ENCODE results near the gene C5orf63.
A peak's percentile ranks its signal among the peaks of the same experiment; 100 is the strongest.
"Not testable (repeated sequence)": the region's sequence is repeated elsewhere in the genome, so short reads cannot be mapped to it uniquely, and the experiment has no call there.

C5orf63 gene

DNA sequence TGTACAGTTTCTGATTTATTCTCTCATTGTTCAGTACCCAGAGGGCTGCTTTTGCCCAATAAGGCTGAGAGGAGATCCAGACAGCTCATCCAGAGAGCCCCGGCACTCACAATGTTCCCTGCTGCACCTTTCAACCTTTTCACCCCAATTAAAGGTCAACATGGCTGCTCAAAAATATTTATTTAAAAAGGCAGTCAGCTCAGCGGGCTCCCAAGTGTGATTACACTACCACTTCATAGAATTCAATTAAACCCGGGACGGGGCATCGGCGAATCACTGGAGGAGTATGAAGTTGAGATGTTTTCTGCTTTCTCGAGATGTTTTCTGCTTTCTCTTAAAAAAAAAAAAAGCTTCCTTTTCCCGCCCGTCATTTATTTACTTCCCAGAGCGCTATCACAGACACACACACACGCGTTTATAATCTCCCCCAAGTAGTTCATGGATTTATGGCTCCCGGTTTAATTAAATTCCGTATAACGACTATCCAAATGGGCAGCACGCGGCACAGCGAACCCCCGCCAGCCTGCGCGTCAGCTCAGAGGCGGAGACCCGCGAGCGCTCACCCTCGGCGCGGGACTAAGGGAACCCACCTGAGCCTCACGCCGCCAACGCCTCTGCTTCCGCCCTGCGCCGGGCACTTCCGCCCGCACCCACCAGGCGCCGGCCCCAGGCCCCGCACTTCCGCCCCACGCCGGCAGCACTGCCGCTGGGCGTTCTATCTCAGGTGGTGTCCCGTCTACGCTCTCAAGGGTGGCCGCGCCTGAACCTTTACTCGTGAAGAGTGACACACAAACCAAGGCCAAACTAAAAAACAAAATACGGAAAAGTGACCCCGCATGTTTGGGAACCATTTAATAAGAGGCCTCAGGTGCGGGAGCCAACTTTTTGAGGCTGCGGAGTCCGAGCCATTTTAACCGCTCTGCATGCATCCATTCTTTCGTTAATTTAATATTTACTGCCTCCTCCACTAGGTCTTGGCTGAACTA, at the start of gene C5orf63:
TSS of gene C5orf63 (minus strand) at position 642 of the 986 bp plus-strand sequence. CDS start 14,507 bp downstream, outside the sequence.
- TF ChIP-seq, protein P1, sequence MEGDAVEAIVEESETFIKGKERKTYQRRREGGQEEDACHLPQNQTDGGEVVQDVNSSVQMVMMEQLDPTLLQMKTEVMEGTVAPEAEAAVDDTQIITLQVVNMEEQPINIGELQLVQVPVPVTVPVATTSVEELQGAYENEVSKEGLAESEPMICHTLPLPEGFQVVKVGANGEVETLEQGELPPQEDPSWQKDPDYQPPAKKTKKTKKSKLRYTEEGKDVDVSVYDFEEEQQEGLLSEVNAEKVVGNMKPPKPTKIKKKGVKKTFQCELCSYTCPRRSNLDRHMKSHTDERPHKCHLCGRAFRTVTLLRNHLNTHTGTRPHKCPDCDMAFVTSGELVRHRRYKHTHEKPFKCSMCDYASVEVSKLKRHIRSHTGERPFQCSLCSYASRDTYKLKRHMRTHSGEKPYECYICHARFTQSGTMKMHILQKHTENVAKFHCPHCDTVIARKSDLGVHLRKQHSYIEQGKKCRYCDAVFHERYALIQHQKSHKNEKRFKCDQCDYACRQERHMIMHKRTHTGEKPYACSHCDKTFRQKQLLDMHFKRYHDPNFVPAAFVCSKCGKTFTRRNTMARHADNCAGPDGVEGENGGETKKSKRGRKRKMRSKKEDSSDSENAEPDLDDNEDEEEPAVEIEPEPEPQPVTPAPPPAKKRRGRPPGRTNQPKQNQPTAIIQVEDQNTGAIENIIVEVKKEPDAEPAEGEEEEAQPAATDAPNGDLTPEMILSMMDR (IDR thresholded peaks at IDR 0.05; ENCODE audit: insufficient read depth, low read depth, low read length, missing control alignments) = no peak
- peak; percentile 55 for DNase-seq (ENCODE audit: low read depth)
- H3K4me3 ChIP-seq (ENCODE audit: low read length) = peak within 1 kb of the TSS; percentile 69

DNA sequence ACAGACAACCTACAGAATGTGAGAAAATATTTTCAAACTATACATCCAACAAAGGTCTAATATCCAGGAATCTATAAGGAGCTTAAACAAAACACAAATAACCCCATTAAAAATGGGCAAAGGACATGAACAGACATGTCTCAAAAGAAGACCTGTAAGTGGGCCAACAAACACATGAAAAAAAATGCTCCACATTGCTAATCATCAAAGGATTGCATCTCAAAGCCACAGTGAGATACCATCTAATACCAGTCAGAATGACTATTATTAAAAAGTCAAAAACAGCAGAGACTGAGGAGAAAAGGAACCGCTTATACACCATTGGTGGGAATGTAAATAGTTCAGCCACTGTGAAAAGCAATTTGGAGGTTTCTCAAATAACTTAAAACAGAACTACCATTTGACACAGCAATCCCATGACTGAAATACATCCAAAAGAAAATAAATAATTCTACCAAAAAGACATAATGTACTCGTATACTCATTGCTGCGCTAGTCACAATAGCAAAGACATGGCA, 39.1 kb upstream of the C5orf63 start:
- no peak overlapping the region for H3K4me3 ChIP-seq (ENCODE audit: low read length)
- TF ChIP-seq, protein P1 (IDR thresholded peaks at IDR 0.05; ENCODE audit: insufficient read depth, low read depth, low read length, missing control alignments) = no peak
- DNase-seq (ENCODE audit: low read depth) = peak; percentile 72

DNA sequence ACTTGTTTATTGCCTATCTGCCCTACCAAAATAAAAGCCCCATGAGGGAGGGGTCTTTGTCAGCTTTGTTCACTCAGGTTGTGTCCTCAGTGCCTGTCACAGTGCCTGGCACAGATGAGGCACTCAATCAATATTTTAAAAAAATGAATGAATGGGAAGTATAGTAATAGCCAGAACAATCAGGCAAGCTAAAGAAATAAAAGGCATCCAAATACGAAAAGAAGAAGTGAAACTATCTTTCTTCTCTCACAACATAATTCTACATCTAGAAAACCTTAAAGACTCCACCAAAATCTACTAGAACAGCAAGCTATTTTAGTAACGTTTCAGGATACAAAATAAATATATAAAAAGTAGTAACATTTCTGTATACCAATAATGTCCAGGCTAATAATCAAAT, 37.8 kb upstream of the C5orf63 start:
- H3K4me3 ChIP-seq (ENCODE audit: low read length) = no peak overlapping the region
- TF ChIP-seq, protein P1 (IDR thresholded peaks at IDR 0.05; ENCODE audit: insufficient read depth, low read depth, low read length, missing control alignments) = no peak
- no peak for DNase-seq (ENCODE audit: low read depth)

DNA sequence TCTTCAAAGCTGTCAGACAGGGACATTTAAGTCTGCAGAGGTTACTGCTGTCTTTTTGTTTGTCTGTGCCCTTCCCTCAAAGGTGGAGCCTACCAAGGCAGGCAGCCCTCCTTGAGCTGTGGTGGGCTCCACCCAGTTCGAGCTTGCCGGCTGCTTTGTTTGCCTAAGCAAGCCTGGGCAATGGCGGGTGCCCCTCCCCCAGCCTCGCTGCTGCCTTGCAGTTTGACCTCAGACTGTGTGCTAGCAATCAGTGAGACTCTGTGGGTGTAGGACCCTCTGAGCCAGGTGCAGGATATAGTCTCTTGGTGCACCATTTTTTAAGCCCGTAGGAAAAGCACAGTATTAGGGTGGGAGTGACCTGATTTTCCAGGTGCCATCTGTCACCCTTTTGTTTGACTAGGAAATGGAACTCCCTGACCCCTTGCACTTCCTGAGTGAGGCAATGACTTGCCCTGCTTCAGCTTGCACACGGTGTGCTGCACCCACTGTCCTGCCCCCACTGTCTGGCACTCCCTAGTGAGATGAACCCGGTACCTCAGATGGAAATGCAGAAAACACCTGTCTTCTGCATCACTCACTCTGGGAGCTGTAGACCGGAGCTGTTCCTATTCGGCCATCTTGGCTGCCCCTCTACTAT, 35.4 kb upstream of the C5orf63 start:
- H3K4me3 ChIP-seq (ENCODE audit: low read length); DNase-seq (ENCODE audit: low read depth): not testable (repeated sequence)

DNA sequence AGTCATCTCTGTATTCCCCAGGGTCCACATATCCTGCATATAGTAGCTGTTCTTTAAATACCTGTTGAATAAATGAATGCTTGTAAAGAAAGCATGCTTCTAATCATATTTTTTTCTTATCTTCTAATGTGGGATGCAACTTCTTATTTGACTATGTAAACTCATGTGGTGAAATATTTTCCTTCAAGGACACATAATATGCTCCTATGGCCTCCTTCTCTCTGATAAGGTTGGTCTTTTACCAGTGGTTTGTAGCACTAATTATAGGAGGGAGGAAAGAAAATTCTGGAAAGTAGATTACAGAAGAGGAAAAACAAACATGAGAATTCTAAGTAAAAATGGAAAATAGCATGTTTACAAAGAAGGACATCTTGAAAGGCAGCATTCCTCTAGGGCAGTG, 28.6 kb upstream of the C5orf63 start:
- DNase-seq (ENCODE audit: low read depth) = no peak
- no peak overlapping the region for H3K4me3 ChIP-seq (ENCODE audit: low read length)
- TF ChIP-seq, protein P1 (IDR thresholded peaks at IDR 0.05; ENCODE audit: insufficient read depth, low read depth, low read length, missing control alignments) = no peak

DNA sequence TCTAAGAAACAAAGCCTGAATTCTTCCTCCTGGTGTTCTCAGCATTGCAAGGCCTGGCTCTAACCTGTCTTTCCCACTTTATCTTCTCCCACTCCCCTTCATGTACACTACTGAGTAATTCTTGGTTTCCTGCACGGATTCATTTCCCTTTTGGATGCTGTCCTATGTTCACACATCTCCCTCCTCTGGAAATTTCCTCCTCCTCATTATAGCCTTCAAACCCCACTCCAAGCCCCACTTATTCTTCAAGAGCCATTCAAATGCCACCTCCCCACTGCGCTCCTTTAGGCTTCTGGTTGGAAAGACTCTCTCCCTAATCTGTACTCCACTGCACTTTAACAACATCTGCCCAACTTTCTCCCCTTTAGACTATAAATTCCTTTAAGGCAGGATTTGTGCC, 28.2 kb upstream of the C5orf63 start:
- H3K4me3 ChIP-seq (ENCODE audit: low read length) = no peak overlapping the region
- DNase-seq (ENCODE audit: low read depth) = no peak
- TF ChIP-seq, protein P1 (IDR thresholded peaks at IDR 0.05; ENCODE audit: insufficient read depth, low read depth, low read length, missing control alignments) = no peak

DNA sequence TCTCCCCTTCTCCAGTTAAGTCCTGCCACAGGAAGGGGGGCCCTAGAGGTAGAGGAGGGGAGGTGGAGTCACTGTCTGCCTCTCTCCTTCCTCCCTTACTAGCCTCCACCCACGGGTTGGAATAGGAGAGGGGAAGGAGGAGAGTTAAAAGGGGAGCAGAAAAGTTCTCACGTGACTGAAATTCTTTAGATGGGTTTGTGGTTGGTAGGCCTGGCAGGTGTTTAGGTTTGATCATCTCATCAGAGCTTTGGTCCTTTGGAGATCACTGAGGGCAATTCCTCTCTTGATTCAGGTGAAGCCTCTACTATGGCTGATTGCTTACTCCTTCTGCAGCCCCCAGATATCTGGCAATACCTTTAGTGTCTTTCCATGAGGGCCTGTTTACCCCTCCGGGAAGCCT, 24.9 kb upstream of the C5orf63 start:
- no peak overlapping the region for H3K4me3 ChIP-seq (ENCODE audit: low read length)
- DNase-seq (ENCODE audit: low read depth) = no peak
- TF ChIP-seq, protein P1 (IDR thresholded peaks at IDR 0.05; ENCODE audit: insufficient read depth, low read depth, low read length, missing control alignments) = no peak
